GF-D8 (cell line): ENCODE data around the gene MADD.

Experiments
- DNase-seq: peaks from one replicate; lab custom pipeline; 2025; lab: John Stamatoyannopoulos, UW

Gene MADD

DNA sequence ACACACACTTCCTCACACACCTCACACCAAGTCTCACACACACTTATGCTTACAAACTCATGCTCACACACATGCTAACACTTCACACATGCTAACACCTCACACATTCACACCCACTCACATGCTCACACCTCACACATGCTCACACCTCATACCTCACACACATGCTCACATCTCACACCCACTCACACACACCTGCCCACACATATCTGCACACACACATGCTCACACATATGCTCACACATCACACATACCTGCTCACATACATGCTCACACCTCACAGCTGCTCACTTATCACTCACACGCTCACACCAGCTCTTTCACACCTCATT lies 87.0 kb downstream of the MADD start:
- DNase-seq, result no peak

DNA sequence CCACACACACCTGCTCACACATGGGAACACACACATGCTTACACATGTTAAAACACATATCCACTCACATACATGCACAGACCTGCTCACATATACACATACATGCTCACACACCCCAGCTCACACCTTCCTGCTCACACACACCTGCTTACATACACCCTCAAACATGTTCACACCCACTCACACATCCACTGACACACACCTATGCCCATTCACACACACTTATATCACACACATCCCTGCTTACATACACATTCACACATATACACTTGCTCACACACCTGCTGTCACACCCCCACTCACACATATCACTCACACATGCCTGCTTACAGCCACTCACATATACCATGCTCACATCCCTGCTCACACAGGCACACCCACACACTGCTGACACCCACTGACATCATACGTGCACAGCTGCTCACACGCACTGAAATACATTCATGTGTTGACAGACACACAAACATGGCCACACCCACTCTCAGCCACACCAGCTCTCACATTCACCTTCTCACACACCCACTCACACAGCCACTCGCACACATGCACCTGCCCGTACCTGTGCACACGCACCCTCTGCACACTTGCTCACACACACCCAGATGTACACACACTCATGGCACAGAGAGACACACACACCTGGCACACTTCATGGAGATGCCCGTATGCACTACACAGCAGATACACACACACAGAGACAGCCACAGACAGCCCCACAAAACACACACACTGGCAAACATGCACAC lies 88.2 kb downstream of the MADD start:
- no peak for DNase-seq

DNA sequence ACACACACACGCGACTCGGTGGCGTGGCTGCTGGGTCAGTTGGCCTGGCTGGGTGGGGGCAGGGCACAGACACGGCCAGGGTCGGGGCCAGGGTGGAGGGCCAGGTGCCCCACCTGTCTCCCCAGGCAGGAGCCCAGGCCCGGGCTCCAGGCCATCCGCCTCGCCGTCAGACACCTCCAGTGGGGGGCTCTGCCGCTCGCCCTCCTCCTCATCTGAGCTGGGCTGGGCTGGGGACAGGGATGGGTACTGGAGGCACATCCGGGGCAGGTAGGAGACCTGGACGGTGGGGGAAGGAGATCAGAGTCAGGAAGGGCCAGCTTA lies 88.8 kb downstream of the MADD start:
- no peak for DNase-seq

DNA sequence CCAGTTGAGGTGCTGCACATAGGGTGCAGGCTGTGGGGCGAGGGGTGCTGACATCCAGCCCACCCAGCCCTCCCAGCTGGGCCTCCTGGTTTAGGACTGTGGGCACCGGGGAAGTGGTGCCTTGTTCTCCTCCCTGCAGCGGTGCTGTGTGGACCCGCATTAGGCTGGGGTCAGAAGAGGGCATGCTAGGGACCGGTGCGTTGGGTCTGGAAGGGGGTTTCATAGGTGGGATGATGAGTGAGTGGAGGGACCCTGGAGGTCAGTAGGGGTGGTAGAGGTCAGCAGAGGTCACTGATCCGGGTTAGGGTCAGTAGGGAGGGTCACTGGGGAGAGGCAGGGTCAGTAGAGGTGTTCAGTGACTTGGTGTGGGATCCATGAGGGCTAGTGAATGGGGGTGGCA lies 89.2 kb downstream of the MADD start:
- no peak for DNase-seq

DNA sequence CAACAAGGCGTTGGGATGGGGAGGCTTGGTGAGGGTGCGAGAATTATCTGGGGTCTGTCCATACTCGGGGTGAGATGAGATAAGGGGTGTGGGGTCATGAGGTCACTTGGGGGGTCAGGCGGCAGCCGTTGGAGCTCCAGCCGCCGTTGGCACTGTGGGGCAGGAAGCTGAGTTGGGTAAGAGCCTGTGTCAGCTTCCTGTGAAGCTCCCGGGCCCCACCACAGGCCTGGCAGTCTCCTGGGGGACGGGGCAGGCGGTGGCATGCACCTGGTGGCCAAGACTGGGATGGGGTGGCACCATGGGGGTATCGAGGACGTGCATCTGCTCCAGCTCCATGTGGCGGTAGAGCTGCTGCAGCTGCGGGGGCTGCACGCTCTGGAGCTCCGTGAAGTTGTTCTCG lies 89.7 kb downstream of the MADD start:
- DNase-seq, result peak; percentile 83

DNA sequence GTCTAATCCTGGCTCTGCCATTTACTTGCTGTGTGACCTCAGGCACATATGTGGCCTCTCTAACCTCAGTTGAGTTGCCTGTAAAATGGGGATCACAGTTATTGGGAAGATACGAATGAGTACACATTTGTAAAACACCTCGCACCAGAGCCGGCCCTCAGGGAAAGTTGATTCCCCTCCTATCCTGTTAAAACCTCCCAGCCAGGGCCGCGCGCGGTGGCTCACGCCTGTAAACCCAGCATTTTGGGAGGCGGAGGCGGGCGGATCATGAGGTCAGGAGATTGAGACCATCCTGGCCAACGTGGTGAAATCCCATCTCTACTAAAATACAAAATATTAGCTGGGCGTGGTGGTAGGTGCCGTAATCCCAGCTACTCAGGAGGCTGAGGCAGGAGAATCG lies 90.4 kb downstream of the MADD start:
- DNase-seq, result no peak

DNA sequence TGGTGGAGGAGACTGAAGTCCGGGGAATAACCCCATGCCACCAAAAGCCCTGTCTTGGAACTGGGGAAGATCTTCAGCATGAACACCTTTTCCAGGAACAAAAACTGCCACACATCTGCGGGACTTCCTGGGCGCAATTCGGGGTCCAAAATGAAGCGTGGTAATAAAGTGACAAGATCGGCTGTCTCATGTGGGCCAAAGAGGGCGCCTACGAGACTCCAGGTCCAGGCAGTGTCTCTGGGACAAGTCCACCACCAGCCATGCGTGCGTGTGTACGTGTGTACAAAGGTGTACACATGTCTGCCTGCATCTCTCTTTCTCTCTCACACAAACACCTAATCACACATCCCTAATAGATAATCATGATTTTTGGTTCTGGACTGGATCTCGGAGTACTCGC lies 91.5 kb downstream of the MADD start:
- DNase-seq, result no peak

DNA sequence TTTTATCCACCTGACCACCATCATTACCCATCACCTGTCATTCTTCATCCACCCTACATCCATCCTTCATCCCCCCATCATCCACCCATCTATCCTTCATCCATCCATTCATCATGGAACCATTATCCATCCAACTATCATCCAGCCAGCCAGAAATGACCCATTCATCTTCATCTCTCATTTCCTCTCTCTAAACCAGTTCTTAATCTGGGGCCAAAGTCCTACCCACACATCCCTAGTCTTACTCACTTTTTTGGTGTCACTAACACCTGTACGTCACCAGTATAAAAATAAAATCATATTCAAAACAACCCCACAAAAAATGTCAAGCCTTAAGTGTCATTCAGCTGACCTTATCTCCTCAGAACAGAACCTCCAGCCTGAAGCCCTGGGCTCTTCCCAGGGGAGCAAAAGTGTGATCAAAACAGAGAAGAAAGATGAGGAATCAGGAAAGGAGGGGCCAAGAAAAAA lies 96.1 kb downstream of the MADD start:
- no peak for DNase-seq

DNA sequence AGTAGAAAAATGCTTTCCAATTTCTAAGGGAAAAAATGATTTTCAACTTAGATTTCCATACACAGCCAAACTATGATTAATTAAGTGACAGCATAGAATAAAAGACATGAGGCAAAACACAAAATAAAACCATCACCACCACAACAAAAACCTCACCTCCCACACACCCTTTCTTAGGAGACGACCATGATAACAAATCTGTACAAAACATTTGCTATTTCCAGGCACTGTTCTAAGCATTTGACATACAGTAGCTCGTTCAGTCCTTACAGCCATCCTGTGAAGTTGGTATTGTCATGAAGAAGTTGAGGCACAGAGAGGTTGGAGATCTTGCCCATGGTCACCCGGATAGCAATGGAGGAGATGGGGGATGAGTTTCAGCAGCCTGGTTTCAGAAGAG lies 99.7 kb downstream of the MADD start:
- DNase-seq, result no peak

DNA sequence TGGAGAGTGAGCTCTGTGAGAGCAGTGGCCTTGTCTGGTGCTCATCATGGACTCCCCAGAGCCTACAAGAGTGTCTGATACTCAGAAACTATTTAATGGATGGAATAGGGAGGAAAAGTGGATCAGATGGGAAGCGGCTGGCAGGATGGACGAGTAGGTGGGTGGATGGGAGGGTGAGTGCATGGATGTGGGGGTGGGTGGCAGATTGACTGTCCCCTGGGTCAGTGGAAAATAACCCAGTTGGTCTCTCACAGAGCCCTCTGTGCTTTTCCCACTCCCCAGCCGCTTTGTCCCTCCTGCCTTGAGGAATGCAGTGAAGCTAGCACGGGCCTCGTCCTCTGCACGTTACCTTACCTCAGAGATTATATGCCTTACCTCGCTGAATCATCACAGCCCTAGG lies 102.5 kb downstream of the MADD start:
- DNase-seq, result no peak

DNA sequence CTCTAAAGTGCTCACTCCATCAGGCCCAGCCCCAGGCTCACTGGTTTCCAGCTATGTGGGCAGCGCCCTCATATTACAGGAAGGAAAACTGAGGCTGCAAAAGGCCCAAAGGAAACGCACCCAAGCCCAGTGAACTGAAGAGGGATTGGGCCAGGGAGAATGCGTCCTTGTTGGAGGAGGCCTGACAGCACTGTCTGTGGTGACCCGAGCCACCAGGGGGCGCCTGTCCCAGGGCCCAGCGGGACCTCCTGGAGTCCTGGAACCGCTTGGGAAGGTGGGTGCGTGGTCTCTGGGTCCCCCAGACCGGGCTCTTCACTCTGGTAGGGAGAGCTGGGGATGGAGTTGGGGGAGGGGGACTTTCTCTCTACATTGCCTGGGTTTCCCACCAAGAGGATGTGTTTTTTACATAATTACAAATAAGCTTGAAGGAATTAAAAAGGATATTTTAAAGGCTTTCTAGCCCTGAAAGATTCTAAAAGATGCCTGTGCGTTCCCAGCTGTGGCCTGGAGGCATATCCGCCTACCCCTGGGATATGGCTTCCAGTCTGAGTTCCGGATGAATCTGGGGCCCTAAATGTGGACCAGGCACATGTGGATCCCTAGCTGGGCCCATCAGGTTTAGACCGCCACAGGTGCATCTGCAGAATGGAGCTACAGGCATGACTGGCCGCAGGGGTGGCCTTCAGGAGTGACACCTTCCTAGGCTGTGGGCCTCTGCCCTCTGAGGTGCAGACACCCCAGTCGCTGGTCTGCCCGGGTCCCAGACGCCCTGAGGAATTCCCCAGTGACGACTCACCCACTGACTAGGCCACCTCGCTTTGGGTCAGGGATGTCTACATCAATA lies 104.2 kb downstream of the MADD start:
- no peak for DNase-seq

DNA sequence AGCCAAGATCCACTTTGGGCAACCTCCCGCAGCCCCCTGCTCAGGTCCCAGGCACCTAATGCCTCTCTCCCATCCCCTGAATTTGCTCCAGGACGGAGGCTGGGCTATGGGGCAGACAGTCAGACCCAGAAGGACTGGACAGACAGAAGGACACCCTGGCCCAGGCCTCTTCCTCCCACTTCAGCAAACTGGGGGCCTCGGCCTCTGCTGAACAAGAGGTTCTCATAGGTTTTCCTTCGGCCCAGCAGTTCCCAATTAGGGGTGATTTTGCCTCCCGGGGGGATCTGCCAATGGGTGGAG lies 104.7 kb downstream of the MADD start:
- DNase-seq, result no peak

DNA sequence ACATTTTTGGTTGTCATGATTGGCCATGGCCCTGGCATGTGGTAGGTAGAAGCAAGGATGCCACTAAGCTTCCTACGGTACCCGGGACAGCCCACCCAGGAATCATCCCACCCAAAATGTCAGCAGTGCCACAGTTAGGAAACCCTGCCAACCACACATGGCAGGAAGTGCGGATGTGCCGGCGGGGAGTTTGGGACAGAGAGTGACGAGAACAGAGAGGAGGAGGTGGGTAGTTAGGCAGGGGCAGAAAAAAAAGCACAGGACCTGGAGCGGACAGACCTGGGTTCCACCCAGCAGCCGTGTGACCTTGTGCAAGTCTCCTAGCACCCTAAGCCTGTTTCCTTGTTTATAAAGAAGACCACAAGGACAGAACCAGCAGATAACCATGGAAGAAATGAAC lies 105.1 kb downstream of the MADD start:
- DNase-seq, result no peak

DNA sequence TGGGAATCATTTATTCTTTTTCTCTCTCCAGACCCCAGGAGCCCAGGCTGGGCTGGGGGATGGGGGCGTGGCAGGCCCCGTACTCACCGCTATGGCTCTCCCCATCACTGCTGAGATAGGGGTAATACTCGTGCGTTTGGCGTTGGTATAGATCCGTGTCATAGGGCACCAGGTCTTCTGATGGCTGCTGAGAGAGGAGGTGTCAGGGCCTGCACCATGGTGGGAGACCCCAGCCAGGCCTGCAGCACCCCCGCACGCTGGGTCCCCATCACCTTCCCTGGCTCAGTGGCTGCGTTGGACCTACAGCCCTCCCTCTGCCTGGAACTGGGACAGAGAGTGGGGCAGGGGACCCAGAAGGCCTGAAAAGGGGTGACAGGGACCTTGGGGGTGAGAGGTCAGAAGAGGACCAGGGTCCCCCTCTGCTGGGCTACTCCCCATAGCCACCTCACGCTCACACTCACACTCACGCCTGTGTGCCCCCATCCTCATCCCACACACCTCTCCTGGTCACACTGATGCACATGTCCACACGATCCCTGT lies 105.7 kb downstream of the MADD start:
- no peak for DNase-seq

DNA sequence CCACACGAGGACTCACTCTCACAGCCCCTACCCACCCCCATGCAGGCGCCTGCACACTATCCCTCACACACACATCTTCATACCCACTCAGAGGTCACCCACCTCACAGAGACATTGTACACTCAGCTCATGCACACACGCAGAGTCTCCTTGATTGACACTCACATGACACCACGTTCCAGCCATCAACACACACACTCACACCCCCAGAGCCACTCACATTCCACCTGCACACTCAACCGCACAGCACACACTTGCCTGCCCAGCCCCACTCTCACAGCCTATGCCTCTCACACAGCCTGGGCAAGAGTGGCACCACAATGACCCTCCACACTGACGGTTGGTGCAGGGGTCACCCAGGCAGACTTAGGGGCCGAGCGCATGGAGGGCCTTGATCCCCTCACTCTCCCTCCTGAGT lies 106.2 kb downstream of the MADD start:
- DNase-seq, result no peak

DNA sequence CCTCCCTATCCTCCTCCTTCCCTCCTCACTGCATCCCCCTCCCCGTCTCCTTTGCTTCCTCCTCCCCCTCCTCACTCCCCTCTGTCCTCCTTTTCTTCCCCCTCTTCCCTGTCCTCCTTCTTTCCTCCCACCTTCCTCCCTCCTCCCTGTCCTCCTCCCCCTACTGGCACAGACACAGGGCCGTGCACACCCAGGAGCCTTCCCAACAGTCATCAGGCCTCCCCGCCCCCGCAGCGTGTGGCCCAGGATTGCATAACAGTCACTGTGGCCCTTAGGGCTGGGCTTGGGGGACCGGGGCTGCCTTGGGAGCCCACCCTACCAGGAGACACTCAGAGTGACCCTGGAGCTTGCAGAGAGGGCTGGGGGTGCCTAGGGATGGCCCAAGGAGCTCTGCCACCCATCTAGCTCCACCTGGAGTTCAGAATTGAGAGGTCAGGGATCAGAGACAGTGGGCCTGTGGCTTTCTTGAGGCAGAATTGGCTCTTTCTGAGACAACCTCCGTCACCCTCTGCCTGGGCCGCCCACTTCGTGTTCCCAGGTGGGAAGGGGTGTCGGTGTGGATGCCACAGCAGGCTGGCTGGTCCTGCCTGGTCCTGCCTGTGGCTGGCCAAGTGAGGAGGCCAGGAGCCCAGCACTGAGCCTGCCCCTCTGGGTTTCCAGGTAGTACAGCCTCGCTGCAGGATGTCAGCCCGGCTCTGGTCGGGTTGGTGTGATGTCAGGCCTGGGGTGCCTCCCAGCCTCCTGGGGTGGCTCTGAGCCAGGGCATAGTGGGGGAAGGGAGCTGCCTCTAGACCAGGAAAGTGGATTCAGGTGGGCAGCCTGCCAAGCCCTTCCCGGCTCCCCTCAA lies 106.8 kb downstream of the MADD start:
- no peak for DNase-seq

DNA sequence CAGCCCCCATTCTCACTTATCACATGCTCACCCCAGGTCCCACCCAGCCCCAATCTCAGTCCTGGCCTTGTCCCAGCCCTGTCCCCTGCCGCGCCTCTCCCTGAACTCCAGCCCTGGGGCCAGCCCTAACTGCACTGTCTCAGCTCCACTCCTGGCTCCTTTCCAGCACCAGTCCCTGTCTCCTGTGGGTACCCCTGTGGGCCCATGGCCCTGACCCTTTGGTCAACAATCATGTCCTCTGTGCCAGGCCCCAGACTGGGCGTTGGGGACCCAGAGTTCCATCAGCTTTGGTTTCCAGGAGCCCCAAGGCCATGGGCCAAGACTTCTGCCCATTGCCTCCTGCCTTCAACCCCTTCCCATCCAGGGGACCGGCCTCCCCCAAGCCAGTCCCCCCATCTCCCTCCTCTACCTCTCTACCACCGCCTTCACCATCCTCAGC lies 107.7 kb downstream of the MADD start:
- no peak for DNase-seq

DNA sequence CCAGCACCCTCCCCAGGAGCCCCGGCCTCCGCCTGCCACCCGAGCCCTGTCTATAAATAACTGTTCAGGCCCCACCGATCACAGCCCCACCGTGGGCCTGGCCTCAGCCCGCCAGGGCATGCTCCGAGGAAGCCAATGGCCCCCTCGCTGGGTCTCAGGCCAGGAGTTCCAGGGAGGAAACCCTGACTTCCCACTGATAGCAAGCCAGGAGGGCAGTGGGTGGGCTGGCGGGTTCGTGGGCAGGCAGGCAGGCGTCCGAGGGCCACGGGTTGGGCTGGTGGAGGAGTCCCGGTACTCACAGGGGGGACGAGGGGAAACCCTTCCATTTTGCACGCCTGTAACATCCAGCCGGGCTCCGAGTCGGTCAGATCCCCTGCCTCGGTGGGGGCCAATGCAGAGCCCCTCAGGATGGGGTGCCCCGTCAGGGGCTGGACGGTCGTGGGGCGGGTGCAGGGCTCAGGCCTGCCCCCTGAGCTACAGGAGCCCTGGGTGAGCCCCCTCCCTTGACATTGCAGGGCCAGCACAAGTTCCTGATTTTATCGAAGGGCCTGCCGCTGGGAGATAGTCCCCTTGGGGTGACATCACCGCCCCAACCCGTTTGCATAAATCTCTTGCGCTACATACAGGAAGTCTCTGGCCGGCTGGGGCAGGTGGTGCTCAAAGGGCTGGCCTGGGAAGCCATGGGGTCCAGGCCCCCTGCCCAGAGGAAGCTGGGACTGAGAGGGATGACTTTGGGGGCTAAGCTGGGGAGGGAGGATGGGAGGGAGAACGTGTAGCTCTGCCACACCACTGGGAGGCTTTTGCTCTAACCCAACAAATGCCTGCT lies 108.3 kb downstream of the MADD start, which contains the start of gene SPI1:
TSS of gene SPI1 (minus strand) at position 538 of the 826 bp plus-strand sequence. CDS start at position 344, 194 bp downstream.
- peak; percentile 80 for DNase-seq

DNA sequence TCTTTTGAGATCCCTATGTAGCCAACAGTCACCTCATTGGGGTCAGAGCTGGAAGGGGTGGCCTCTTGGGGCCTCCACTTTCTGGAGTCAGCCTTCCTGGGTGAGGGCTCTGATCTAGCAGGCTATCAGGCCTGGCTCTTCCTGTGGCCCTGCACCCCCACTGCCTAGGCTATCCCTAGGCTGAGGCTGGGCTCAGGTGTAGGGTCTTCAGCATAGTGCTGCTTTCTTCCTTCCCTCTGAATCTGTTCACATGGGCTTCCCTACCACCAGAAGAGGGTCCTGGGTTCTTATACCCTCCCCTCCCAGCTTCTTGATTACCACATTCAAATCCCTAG lies 108.9 kb downstream of the MADD start:
- DNase-seq, result no peak

DNA sequence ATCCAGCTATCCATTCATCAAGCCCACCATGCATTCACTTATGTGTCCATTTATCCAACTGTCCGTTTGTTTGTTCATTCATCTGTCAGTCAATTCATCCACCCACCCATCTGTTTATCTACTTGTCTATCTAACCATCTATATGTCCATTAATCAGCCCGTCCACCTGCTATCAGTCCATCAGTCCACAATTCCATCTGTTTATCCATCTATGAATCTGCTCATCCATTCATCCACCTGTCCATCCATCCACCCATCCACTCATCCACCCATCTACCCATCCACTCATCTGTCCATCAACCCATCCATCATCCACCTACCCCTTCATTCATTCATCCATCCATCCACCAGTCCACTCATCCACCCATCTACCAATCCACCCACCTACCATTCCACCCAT lies 109.4 kb downstream of the MADD start:
- DNase-seq, result no peak
